Retinal pigment epithelial cell (primary cell): ENCODE data around the gene FZR1.
A peak's percentile ranks its signal among the peaks of the same experiment; 100 is the strongest.

Experiments
- DNase-seq: peaks from one replicate; pipeline ENCODE4 v3.0.0-alpha.2; 2010; ENCODE audit warnings: low read depth
- H3K4me3 ChIP-seq: 2 replicates; pipeline ENCODE4 v1.5.1; 2011; ENCODE audit warnings: mild to moderate bottlenecking, low read length, control low read depth, moderate library complexity
- TF ChIP-seq, protein P1 (sequence below): conservative IDR thresholded peaks from 2 replicates; pipeline ENCODE4 v1.5.1; 2011; ENCODE audit warnings: low read depth, low read length, control low read depth, inconsistent platforms

The FZR1 gene

DNA sequence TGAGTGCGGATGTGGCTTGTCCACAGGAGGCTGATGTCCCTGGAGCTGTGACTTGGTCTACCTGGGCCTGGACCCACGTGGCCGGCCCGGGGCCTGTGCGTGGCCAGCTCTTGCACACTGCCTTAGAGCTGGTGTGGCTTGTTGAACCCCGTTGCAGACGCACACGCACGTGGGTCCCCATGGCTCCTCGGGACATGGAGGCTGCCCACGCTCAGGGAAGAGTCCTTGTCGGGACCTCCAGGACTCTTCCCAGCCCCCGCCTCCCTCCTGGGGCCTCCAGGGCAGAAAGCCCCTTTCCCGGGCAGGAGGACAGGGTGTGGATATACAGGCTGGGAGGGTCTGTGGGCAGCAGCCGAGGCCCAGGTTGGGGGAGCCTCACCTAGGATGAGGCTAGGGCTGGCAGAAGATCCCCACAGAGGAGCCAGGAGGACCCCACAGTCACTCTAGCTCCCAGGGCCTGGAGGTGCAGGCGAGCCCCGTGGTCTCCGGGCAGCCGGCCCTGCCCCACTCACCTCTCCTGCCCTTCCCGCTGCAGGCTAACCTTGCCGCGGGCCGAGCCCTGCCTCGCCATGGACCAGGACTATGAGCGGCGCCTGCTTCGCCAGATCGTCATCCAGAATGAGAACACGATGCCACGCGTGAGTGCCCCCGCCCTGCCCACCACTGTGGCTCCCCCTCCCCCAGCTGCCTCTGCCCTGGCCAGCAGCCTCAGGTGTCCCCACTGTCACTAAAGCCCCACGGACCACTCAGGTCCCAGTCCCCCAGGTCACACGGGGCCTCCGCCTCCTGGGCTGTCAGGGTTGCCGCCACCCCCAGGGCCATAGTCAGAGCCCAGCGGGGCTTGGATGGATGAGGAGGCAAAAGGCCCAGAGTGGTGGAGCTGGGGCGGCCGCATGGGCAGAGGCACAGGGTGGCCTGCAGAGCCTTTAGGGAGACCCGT, 16.6 kb downstream of the FZR1 start:
- no peak overlapping the region for H3K4me3 ChIP-seq
- no peak for DNase-seq
- TF ChIP-seq, protein P1, sequence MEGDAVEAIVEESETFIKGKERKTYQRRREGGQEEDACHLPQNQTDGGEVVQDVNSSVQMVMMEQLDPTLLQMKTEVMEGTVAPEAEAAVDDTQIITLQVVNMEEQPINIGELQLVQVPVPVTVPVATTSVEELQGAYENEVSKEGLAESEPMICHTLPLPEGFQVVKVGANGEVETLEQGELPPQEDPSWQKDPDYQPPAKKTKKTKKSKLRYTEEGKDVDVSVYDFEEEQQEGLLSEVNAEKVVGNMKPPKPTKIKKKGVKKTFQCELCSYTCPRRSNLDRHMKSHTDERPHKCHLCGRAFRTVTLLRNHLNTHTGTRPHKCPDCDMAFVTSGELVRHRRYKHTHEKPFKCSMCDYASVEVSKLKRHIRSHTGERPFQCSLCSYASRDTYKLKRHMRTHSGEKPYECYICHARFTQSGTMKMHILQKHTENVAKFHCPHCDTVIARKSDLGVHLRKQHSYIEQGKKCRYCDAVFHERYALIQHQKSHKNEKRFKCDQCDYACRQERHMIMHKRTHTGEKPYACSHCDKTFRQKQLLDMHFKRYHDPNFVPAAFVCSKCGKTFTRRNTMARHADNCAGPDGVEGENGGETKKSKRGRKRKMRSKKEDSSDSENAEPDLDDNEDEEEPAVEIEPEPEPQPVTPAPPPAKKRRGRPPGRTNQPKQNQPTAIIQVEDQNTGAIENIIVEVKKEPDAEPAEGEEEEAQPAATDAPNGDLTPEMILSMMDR, result no peak

DNA sequence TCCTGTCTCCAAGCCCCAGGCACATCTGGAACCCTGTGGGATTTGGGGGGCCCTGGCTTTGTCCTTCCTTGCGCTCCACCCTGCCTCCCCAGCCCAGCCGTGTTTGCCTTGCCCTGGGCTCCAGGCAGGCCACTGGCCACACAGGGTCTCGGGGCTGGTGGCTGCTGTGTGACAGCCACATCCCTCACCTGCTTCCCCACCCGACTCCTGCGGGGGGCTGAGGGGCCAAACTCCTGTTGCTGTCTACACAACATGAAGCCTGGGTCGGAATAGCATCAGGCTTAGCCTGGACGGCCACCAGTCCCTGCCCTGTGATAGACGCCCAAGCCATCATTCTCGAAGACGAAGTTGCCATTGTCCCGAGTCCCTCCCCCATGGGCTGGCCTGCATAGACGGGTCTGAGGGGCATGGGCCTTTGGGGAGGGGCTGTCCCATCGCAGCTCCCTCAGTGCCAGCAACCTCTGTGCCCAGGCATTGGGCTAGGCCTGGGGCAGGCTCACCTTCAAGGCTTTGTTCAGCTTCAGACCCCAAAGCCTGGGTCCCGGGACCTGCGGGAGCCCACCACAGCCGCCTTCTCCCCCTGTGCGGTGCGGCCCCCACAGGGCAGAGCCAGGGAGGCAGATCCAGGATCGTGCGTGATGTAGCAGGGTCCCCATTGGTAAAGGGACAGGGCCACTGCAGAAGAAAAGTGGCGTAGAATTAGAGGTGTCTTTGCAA, 17.4 kb downstream of the FZR1 start:
- H3K4me3 ChIP-seq, result no peak overlapping the region
- DNase-seq, result no peak
- TF ChIP-seq, protein P1, result no peak

DNA sequence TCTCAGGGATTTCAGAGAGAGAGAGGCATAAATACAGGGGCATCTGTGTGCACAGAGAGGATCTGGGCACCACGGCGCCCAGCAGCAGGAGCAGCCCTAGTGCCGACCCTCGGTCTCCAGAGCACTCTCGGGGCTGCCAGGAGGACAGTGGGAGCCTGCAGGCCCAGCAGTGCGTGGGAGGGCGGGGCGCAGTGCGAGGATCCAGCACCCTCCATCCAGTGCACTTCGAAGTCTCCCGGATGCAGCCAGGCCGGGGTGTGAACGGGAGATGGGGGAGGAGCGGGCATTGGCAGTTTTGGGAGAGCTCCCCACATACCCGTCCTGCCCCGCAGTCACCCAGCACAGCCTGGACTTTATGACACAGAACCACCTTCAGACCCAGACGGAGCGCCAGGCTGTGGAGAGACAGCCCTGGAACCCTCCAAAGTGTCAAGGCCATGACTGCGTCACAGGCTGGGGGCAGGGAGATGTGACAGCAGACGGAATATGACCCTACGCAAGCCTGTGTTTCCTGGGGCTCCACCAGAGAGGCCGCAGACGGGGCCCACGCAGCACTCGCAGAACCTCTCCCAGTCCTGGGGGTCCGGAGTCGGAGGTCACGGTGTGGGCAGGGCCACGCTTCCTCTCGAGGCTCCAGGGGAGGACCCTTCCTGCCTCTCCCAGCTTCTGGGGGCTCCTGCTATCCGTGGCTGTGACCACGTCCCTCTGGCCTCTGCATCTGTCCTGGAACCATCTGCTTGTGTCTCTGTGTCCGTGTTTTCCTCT, 18.1 kb downstream of the FZR1 start:
- no peak overlapping the region for H3K4me3 ChIP-seq
- DNase-seq, result no peak
- TF ChIP-seq, protein P1, result no peak

DNA sequence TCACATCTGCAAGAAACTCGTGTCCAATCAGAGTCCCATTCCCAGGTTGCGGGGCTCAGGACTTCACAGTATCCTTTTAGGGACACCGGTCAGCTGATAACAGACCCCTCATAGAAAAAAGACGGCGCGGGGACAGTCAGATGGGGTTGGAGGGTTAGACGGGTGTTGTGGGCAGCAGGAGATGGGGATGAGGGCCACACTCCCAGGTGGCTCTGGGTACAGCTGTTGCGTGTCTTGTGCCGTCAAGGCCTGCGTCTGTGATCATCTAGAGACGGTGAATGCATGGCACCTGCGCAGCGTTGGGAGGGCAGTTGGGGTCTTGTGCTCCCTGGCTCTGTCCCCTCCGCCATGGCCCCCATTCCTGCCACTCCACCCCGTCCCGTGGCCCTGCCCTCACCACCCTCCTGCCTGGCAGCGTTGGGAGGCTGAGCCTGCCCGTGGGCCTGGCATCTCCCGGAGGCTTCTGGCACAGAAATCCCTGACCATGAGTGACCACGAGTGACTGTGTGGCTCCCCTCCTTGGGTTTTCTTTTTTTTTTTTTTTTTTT, 18.9 kb downstream of the FZR1 start:
- no peak overlapping the region for H3K4me3 ChIP-seq
- no peak for DNase-seq

DNA sequence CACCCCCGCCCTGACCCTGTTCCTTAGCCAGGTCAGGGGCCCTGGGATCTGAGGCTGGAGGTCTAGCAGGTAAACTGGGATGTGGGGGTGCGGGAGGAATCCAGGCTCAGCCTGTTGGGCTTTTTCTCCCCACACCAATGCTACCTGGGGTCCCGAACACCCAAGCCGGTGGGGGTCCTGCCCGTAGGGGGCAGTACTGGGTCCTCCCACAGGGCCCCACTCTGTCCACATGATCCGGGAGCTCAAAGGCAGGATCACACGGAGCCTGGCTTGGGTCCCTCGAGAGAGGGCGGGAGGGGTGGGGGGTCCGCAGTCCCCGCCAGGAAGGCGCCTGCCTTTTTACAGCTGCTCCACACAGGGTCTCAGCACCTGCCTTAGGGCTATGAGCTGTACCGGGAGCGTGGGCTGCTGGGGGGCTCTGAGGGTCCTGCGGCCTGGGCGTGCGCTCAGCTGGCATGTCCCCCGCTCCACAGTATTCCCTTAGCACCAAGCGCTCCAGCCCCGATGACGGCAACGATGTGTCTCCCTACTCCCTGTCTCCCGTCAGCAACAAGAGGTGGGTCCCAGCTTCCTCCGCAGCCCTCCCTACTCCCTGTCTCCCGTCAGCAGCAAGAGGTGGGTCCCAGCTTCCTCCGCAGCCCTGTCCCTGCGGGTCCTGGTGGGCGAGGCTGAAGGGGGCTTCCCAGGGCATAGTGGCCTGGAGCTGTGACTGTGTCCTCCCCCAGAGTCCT, 20.6 kb downstream of the FZR1 start:
- H3K4me3 ChIP-seq, result no peak overlapping the region
- TF ChIP-seq, protein P1, result peak; percentile 38
- no peak for DNase-seq

More for the DNA sequence above, 18.9 kb downstream of the FZR1 start:
- TF ChIP-seq, protein P1, result no peak

DNA sequence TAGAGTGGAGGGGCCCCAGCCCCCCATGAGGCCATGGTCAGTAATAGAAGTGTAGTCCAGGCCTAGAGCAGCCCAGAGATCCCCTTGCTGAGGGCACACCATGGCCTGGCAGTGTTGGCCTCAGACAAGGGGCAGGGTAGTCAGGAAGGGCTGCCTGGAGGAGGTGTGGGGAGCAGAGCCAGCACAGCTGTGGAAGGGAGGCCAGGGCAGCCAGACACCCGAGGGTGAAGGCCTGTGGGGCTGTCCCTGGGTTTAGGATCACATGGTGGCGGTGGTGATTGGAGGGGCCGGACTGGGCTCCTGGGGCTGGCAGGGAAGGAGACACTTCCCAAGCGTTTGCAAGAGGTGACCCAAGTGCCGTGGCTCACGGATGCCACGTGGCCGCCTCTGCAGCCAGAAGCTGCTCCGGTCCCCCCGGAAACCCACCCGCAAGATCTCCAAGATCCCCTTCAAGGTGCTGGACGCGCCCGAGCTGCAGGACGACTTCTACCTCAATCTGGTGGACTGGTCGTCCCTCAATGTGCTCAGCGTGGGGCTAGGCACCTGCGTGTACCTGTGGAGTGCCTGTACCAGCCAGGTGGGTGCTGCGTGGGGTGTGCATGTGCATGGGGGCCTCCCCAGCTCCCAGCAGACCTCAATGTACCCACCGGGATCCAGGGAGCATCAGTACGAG, 21.3 kb downstream of the FZR1 start:
- H3K4me3 ChIP-seq, result no peak overlapping the region
- no peak for DNase-seq
- TF ChIP-seq, protein P1, result no peak
